Hematopoietic multipotent progenitor cell treated with erythropoietin and hydrocortisone succinate and interleukin-3 and kit ligand, for 8 days (in vitro differentiated cells): ENCODE results near the gene CYP24A1.

Source experiments
- DNase-seq: peaks from one replicate; pipeline ENCODE4 v3.0.0-alpha.2; 2015

The CYP24A1 gene

DNA sequence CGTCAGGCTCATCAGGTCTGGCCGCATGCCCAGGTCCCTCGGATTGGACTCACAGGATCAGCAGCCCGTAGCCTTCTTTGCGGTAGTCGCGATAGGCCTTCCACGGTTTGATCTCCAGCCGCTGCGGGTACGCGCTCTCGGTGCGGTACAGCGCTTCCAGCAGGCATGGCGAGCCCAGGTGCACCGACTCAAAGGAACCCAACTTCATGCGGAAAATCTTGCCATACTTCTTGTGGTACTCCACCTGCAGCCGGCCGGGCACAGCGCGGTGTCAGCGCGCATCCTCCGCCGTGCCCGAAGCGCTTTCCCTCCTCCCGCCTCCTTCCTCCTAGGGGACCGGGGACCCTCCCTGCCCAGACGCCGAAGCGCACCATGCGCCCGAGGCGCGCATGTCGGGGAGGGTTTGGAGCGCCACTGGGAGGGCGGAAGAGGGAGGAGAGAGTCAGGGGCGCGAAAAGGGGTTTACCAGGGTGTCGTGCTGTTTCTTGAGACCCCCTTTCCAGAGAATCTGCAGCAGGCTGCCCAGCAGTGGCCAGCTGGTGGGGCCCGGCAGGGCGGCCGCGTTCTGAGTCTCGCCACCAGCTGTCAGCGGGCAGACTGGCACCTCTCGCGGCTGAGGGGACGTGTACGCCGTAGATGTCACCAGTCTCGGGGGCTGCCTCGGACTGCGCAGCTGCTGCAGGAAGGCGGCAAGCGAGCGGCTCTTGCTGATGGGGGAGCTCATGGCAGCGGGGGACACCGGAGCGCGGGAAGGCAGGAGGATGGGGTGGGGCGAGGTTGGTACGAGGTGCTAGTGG is 732 bp downstream of the CYP24A1 start:
- no peak for DNase-seq

- DNase-seq, result no peak
Observed at GRCh38 chr20:54172532-54172855, 1.3 kb downstream of the CYP24A1 start.

- DNase-seq, result no peak
Observed at GRCh38 chr20:54170963-54171362, 2.8 kb downstream of the CYP24A1 start.

- no peak for DNase-seq
Observed at GRCh38 chr20:54170026-54170471, 3.7 kb downstream of the CYP24A1 start.

- DNase-seq, result no peak
Observed at GRCh38 chr20:54168961-54169862, 4.6 kb downstream of the CYP24A1 start.

DNA sequence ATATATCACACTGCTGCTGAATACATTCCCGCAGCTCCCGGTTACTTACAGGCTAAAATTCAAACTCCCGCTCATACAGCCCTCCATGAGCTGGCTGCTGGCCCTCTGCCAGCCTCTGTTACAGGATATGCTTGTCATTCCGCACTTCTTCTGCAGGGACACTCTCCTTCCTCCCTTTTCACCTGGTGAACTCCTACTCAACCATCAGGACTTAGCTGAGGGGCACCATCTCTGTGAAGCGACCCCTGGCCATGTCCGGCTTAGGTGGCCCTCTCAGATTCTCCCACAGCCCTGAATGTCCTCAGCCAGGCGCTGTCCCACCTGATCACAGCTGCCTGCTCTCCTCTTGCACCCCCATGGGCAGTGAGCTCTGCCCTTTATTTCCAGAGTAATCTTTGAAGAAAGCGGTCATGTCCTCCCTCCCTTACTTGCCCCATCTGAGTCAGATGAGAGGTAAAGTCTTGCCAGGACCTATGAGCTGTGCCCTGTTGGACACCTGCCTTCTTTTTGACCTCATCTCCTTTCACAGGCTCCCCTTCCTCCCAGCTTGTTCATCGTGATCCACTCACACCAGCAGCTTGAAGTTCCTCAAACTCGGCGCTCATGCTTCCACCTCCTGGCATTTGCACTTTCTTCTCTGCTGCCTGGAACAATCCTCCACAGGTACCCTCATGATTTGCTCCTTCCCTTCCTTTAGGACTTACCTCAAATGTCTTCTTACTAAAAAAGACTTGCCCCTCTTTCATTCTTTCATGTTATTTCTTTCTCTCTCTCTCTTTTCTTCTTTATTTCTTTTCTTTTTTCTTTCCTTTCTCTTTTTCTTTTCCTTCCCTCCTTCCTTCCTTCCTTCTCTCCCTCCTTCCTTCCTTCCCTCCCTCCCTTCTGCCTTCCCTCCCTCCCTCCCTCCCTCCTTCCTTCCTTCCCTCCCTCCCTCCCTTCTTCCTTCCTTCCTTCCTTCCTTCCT is 5.6 kb downstream of the CYP24A1 start:
- no peak for DNase-seq

DNA sequence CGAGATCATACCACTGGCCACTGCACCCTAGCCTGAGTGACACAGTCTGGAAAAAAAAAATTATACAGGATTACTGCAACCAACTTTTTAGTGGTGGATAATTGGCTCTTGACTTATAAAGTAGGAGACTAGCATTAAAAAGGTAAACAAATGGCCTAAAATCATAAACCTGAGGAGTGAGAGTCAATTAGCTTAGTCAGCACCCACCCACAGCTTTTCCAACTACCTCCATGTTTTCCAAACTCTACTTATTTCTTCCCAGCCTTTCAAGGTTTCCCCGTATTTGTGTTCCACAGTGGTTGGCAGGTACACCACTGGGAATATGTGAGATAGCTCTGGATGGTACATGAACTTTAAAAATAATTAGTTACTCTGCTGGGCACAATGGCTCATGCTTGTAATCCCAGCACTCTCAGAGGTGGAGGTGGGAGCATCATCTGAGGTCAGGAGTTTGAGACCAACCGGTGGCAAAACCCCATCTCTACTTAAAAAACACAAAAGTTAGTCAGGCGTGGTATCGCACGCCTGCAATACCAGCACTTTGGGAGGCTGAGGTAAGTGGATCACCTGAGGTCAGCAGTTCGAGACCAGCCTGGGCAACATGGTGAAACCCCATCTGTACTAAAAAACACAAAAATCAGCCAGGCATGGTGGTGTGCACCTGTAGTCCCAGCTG is 6.7 kb downstream of the CYP24A1 start:
- no peak for DNase-seq

DNA sequence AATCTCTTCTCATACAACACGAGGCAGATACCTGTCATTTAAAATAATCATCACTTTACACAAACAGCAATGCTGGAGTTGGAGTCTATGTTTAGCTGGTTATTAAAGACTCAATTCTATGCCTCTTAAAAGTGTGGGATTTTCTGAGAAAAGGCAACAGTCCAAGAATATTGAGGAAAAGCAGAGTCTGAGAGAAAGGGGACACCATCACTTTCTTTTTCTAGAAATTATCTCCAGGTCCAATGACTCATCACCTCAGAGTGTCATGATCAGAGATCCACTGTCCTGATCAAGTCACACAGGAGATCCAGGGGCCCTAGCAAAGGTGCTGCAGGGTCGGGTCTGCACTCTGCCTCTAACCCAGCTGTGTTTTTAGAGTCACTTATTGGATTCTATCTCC is 8.0 kb downstream of the CYP24A1 start:
- DNase-seq, result no peak

DNA sequence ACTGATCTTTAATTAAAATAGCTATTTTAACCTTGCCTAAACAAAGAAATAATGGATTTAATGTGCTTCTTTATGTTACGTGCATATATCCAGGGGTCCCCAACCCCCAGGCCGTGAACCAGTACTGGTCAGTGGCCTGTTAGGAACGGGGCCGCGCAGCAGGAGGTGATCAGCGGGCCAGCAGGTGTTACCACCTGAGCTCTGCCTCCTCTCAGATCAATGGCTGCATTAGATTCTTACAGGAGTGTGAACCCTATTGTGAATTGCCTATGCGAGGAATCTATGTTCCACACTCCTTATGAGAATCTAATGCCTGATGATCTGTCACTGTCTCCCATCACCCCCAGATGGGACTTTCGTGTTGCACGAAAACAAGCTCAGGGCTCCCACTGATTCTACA is 8.8 kb downstream of the CYP24A1 start:
- no peak for DNase-seq

DNA sequence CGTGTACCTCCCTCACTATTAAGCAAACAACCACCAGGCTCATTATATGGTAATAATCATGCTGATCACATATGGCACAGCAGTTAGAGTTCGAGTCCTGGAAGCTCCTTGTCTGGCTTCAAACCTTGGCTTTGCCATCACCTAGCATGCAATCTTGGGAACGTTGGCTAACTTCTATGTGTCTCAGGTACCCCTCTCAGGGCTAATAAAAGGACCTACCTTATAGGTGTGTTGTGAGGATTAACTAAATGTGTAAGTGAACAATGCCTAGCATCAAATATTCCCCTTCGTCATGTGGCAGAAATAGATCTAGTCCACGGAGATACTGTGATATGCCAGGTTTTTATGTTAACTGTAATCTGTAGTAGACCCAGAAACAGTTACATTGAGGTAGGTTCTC is 10.4 kb downstream of the CYP24A1 start:
- DNase-seq, result no peak

- no peak for DNase-seq
Observed at GRCh38 chr20:54162378-54163009, 11.3 kb downstream of the CYP24A1 start.

GRCh38 chr20:54161821-54162149 is 12.0 kb downstream of the CYP24A1 start:
- no peak for DNase-seq

- DNase-seq, result no peak
Observed at GRCh38 chr20:54161008-54161820, 12.6 kb downstream of the CYP24A1 start.

- no peak for DNase-seq
Observed at GRCh38 chr20:54160065-54161007, 13.4 kb downstream of the CYP24A1 start.

DNA sequence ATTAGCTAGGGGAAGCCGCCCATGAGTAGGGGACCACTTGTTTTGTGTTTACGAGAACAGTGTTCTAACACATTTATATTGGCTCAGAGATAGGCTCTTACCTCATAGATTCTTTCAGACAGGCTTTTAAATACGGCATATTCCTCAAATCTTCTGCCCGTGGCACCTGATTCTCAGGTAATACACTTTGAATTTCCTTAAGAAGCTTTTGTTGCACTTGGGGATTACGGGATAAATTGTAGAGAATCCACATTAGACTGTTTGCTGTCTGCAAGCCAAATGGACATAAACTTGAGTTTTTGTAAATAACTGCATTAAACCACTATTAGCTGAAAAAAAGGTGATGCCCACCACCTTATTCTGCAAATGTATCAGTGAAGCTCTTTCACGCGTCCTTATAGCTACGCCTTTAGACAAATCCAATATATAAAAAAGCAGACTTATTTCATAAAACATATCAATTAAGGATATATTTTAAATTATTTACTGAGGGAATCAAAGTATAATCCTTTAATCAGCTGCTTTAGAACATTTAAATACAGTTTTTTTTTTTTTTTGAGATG is 14.8 kb downstream of the CYP24A1 start:
- DNase-seq, result no peak

DNA sequence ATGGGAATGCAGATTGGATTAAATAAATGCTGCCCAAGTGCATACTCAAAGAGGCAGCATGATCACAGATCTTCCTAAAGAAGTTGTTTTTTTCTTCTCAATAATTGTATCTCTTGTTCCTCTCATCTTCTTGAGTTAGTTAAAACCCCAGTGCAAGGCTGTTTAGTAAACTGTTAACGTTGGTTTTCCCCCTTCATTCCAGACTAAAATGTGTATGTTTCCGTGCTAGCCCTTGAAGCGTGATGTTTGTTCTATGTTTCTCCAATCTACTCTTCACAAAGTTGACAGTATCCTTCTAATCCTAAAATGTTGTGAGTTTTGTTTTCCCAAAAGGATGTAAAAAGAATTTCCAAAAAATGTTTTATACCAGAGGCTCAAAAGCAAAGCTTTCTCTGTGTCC is 15.6 kb downstream of the CYP24A1 start:
- no peak for DNase-seq

DNA sequence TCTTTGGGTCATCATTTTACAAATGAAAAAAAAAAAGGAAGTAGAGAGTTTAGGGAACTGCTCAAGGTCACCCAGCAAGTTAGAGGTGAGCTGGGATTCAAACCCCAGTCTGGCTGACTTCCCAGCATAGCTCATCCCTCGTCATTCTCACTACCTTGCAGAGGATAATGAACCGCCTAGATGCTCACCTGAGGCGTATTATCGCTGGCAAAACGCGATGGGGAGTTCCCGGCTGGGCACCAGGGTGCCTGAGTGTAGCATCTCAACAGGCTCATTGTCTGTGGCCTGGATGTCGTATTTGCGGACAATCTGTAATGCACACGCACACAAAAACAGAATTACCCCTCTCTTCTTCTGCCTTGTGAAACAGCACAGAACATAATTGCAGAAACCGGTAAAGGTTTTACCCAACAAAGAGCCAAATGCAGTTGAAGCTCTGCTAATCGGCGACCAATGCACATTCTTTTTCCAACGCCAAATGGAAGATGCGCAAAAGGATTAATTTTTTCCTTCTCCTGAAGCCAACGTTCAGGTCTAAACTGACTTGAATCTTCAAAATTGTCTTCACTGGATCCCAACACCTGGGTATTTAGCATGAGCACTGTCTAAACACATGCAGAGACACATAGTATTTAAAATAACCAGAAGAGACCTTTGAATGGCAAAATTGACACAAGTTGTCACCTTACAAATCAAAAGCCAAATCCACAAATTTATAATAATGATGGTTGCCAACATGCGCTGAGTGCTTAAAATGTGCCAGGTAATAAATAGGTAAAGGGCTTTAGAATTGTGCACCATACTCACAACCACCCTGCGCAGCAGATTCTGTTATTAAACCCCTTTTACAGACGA is 16.6 kb downstream of the CYP24A1 start:
- no peak for DNase-seq

GRCh38 chr20:54156522-54156921 is 17.3 kb downstream of the CYP24A1 start:
- DNase-seq, result no peak
